DOHH2 (cell line): ENCODE data around the gene MTOR.

Source experiments
- H3F3A ChIP-seq: fragments of 200-600 bp; sonication (generic), shearing (Covaris generic); 2 replicates; pipeline ENCODE4 v1.6.0; 2016; ENCODE audit warnings: antibody characterized with exemption, mild to moderate bottlenecking; ENCODE audit not compliant: control insufficient read depth, insufficient read depth
- H3K27ac ChIP-seq: fragments of 200-600 bp; sonication (generic); 2 replicates; pipeline ENCODE4 v1.5.1; 2014; ENCODE audit warnings: low read depth, mild to moderate bottlenecking, low read length, moderate library complexity
- H3K27me3 ChIP-seq: fragments of 200-600 bp; sonication (generic); 2 replicates; pipeline ENCODE4 v1.6.1; 2014; ENCODE audit warnings: mild to moderate bottlenecking, low read length, mixed read lengths; ENCODE audit not compliant: control insufficient read depth
- H3K36me3 ChIP-seq: fragments of 200-600 bp; sonication (generic); 2 replicates; pipeline ENCODE4 v1.6.1; 2014; ENCODE audit warnings: mild to moderate bottlenecking, low read length, moderate library complexity, mixed read lengths; ENCODE audit not compliant: control insufficient read depth
- H3K4me1 ChIP-seq: fragments of 200-600 bp; sonication (generic); 2 replicates; pipeline ENCODE4 v1.6.1; 2014; ENCODE audit warnings: mild to moderate bottlenecking, low read length, mixed read lengths; ENCODE audit not compliant: control insufficient read depth
- H3K4me2 ChIP-seq: fragments of 200-600 bp; sonication (generic); 2 replicates; pipeline ENCODE4 v1.6.0; 2014; ENCODE audit warnings: mild to moderate bottlenecking, low read length, moderate library complexity
- H3K4me3 ChIP-seq: fragments of 200-600 bp; sonication (generic); 2 replicates; pipeline ENCODE4 v1.5.1; 2014; ENCODE audit warnings: mild to moderate bottlenecking, low read length, mixed read lengths
- H3K79me2 ChIP-seq: fragments of 200-600 bp; sonication (generic); 2 replicates; pipeline ENCODE4 v1.6.1; 2014; ENCODE audit warnings: mild to moderate bottlenecking, low read length, mixed read lengths; ENCODE audit not compliant: control insufficient read depth
- H3K9me2 ChIP-seq: fragments of 200-600 bp; sonication (generic); replicated peaks from 2 replicates; pipeline ENCODE4 v1.6.1; 2014; ENCODE audit warnings: mild to moderate bottlenecking, low read length, mixed read lengths; ENCODE audit not compliant: control insufficient read depth
- H3K9me3 ChIP-seq: fragments of 200-600 bp; sonication (generic); 2 replicates; pipeline ENCODE4 v1.6.1; 2014; ENCODE audit warnings: antibody characterized with exemption, low read length, mixed read lengths; ENCODE audit not compliant: control insufficient read depth, insufficient read depth
- H4K20me1 ChIP-seq: fragments of 200-600 bp; sonication (generic); 2 replicates; pipeline ENCODE4 v1.6.0; 2014; ENCODE audit warnings: low read depth, mild to moderate bottlenecking, antibody characterized with exemption, low read length, moderate library complexity; ENCODE audit not compliant: control insufficient read depth, insufficient read depth
- CTCF ChIP-seq: fragments of 200-600 bp; sonication (generic); IDR thresholded peaks from one replicate; pipeline ENCODE4 v1.5.1; 2014; ENCODE audit warnings: antibody characterized with exemption, mild to moderate bottlenecking, low read depth, low read length; ENCODE audit not compliant: poor library complexity, severe bottlenecking
- EZH2phosphoT487 ChIP-seq: fragments of 200-600 bp; sonication (generic); IDR thresholded peaks from 2 replicates; pipeline ENCODE4 v1.6.1; 2017; ENCODE audit warnings: borderline replicate concordance, mild to moderate bottlenecking, antibody characterized with exemption, low read length, moderate library complexity, mixed read lengths

The MTOR gene

GRCh38 chr1:11176081-11176706 lies 86.2 kb downstream of the MTOR start:
- Histone ChIP-seq H3K9me2 (no peaks in the 10 kb centered on the region), H3K79me2 (no peaks in the 10 kb centered on the region), H3K4me1 (no peaks in the 10 kb centered on the region), H3K27ac (no peak overlapping the region), H3K36me3 (peaks cover 24% of the 10 kb centered on the region), H3K27me3 (no peaks in the 10 kb centered on the region), H4K20me1 (no peaks in the 10 kb centered on the region; the same call in 1 of the 2 replicates), H3K9me3 (no peaks in the 10 kb centered on the region), H3K4me2 (no peak overlapping the region), H3K4me3 (no peak overlapping the region), H3F3A (no peaks in the 10 kb centered on the region; the same call in 1 of the 2 replicates)
- no peak for TF ChIP-seq CTCF
- no peak for TF ChIP-seq EZH2phosphoT487

- Histone ChIP-seq H3K9me2 (no peaks in the 10 kb centered on the region), H3K4me1 (no peaks in the 10 kb centered on the region), H3K27ac (no peak overlapping the region), H3K4me3 (no peak overlapping the region), H3K27me3 (no peaks in the 10 kb centered on the region), H3K9me3 (no peaks in the 10 kb centered on the region), H3K79me2 (no peaks in the 10 kb centered on the region), H3K36me3 (peaks cover 19% of the 10 kb centered on the region), H4K20me1 (no peaks in the 10 kb centered on the region; the same call in 1 of the 2 replicates), H3F3A (no peaks in the 10 kb centered on the region; the same call in 1 of the 2 replicates), H3K4me2 (no peak overlapping the region)
- TF ChIP-seq EZH2phosphoT487 (no peak), CTCF (no peak)
Measured at GRCh38 chr1:11175461-11175860, 86.9 kb downstream of the MTOR start.

GRCh38 chr1:11174261-11174942 lies 87.9 kb downstream of the MTOR start:
- Histone ChIP-seq H3K4me3 (no peak overlapping the region), H3K4me1 (no peaks in the 10 kb centered on the region), H3K27me3 (no peaks in the 10 kb centered on the region), H3K27ac (no peak overlapping the region), H3K4me2 (no peak overlapping the region), H4K20me1 (no peaks in the 10 kb centered on the region; the same call in 1 of the 2 replicates), H3K79me2 (no peaks in the 10 kb centered on the region), H3K9me3 (no peaks in the 10 kb centered on the region), H3F3A (no peaks in the 10 kb centered on the region; the same call in 1 of the 2 replicates), H3K9me2 (no peaks in the 10 kb centered on the region), H3K36me3 (peaks cover 17% of the 10 kb centered on the region)
- TF ChIP-seq CTCF (no peak), EZH2phosphoT487 (no peak)
